Mononuclear cell (primary cell): Measurements from ENCODE around the gene JARID2. TPM values are rescaled to one million over a fixed set of nuclear protein-coding genes. Genes with fewer than 3 reads are reported as not detected.

Source experiments
- H3K27me3 ChIP-seq: 2 replicates; pipeline ENCODE4 v1.6.0; 2011; ENCODE audit warnings: low read length, control low read depth; ENCODE audit not compliant: insufficient read depth
- H3K4me1 ChIP-seq: 2 replicates; pipeline ENCODE4 v1.5.1; 2011; ENCODE audit warnings: mild to moderate bottlenecking, low read length, control low read depth; ENCODE audit not compliant: insufficient read depth
- H3K4me3 ChIP-seq: 2 replicates; pipeline ENCODE4 v1.5.1; 2011; ENCODE audit warnings: mild to moderate bottlenecking, low read length, moderate library complexity
- H3K9me3 ChIP-seq: 2 replicates; pipeline ENCODE4 v1.5.1; 2011; ENCODE audit warnings: low read depth, mild to moderate bottlenecking, control low read depth, low read length
- total RNA-seq: library from RNA; depleted of rRNA; stranded (reverse); fragments of >200 nt; gene quantifications from one replicate; pipeline ENCODE4 v1.2.3, GENCODE V29; 2012

Gene JARID2
- total RNA-seq, 1 donor = 74.8 TPM

DNA sequence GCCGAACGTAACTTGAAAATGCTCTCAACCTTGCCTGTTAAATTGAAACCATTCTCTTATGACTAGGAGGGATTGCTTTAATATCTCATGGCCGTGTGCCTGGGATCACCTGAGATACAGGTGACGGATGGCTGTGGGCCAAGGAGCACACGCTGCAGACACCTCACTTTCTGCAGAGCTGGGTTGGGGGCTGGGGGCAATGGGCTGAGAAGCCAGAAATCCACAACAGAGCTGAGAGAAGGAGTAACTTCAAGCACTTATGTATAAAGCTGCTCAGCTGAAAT, 246.1 kb downstream of the JARID2 start:
- H3K9me3 ChIP-seq = no peaks in the 10 kb centered on the region
- no peak overlapping the region for H3K4me3 ChIP-seq
- peaks cover 14% of the 10 kb centered on the region for H3K4me1 ChIP-seq
- H3K27me3 ChIP-seq = no peaks in the 10 kb centered on the region

DNA sequence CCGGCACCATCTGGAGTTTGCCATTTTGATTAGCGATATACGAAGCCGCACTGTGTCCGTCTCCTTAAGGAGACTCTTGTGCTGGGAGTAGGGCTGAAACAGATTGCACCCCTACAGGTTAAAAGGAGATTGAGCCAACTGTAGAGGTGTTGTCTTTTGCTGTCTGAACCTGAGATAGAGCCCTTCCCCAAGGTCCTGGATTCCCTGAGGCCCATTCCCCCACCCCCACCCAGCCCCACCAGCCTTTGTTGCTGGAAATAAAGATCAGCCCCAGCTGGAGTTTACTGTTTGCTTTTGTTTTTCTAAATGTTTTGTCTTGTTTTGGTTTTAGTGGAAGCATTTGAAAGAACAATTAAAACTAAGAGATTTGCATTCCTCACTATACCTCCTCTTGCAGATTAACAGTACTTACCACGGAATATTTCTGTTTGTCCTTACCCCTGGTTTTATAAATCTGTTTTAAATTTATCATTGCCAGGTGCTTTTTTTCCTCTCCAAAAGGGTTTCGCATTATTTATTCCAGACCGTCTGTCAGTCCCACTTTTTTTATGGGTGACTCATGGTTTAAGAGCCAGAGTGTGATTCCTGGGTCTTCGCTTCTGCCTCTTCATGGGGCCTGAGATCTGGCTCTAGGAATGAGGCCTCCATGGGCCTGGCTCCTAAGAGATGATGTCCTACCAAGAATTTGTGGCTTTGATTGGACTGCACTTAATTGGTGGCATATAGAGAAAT, 247.7 kb downstream of the JARID2 start:
- H3K4me1 ChIP-seq = peaks cover 16% of the 10 kb centered on the region
- H3K27me3 ChIP-seq = no peaks in the 10 kb centered on the region
- H3K4me3 ChIP-seq = no peak overlapping the region
- no peaks in the 10 kb centered on the region for H3K9me3 ChIP-seq

DNA sequence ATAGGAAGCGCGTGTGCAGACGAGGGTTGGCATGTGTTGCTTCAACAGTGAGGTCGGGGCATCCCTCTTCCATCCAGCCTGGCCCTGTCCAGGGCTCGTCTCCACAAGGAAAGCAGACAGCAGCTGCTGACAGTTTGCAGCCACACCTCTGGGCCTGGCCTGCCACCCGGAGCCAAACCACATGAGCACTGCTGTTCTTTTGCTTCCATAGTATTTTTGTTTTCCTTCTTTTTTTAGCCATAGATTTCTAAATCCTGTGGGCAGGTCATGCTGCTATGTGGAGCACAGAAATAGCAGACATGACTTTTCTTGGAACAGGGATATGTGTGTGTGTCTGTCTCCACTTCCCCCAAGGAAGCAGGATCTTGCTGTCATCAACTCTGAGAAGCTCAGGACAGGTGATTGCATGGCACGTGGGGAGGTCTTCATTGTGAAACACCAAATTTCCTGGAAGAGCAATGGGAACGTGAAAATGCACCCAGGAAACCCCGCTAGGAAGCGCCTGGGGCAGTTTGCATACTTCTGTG, 249.6 kb downstream of the JARID2 start:
- Histone ChIP-seq H3K9me3 (no peaks in the 10 kb centered on the region), H3K27me3 (no peaks in the 10 kb centered on the region), H3K4me1 (peaks cover 13% of the 10 kb centered on the region), H3K4me3 (no peak overlapping the region)

DNA sequence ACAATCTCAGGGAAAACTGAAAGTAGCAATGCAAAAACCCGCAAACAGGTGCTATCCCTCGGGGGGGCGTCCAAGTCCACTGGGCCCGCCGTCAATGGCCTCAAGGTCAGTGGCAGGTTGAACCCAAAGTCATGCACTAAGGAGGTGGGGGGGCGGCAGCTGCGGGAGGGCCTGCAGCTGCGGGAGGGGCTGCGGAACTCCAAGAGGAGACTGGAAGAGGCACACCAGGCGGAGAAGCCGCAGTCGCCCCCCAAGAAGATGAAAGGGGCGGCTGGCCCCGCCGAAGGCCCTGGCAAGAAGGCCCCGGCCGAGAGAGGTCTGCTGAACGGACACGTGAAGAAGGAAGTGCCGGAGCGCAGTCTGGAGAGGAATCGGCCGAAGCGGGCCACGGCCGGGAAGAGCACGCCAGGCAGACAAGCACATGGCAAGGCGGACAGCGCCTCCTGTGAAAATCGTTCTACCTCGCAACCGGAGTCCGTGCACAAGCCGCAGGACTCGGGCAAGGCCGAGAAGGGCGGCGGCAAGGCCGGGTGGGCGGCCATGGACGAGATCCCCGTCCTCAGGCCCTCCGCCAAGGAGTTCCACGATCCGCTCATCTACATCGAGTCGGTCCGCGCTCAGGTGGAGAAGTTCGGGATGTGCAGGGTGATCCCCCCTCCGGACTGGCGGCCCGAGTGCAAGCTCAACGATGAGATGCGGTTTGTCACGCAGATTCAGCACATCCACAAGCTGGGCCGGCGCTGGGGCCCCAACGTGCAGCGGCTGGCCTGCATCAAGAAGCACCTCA, 250.7 kb downstream of the JARID2 start:
- Histone ChIP-seq H3K4me3 (no peak overlapping the region), H3K27me3 (no peaks in the 10 kb centered on the region), H3K4me1 (peaks cover 5% of the 10 kb centered on the region), H3K9me3 (no peaks in the 10 kb centered on the region)

DNA sequence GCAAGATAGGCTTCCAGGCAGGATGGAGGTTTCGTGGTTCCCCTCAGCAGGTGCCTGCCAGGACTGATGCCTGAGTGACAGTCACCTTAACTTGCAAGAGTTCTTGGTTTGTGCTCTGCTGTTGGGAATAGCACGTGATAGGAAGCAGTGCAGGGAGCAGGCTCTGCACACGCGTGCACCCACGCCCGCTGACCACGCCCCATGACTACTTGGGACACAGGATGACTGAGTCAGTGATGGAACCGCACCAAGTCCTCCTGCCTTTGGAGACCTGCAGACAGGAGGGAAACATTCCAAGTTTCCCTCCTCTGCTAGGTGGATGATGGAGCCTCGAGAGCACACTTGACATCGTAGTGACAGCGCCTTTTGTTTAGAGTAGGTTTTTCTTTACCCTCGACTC, 252.8 kb downstream of the JARID2 start:
- Histone ChIP-seq H3K4me3 (no peak overlapping the region), H3K4me1 (peaks cover 3% of the 10 kb centered on the region), H3K9me3 (no peaks in the 10 kb centered on the region), H3K27me3 (no peaks in the 10 kb centered on the region)

DNA sequence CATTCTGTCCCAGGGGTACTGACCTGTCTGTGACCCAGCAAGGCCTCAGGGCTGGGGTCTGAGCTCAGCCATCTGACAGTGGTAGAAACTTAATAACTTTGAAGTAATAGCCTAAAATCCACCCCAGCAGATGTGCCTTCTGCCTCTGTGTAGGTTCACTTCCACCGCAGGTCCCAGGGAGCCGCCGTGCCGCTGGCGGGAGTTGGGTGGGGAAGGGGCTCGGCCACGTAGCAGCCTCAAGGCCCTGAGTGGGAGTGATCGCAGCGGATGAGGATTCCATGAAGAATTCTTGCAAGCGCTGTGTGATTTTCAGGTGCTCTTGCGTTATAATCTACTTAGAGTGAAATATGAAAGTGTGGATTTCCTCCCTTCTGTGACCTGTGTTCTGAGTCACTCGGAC, 253.3 kb downstream of the JARID2 start:
- Histone ChIP-seq H3K27me3 (no peaks in the 10 kb centered on the region), H3K4me1 (peaks cover 3% of the 10 kb centered on the region), H3K9me3 (no peaks in the 10 kb centered on the region), H3K4me3 (no peak overlapping the region)

DNA sequence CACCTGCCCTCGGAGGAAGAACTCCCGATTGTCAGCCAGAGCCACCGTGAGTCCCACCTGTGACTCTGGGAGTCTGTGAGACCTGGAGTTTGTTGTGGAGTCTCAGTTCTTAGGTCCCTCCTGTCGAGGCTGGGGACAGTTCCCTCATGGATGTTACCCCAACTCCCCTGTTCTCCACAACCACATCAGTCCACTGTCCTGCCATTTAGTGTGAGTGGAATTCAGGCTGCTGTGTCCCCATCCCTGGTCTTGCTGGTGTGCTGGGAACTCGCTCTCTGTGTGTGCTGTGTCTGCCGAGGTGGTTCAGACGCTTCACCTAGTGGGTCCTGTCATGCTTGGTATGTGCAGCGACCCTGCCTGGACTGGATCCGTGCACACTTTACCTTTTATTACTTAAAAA, 253.7 kb downstream of the JARID2 start:
- peaks cover 3% of the 10 kb centered on the region for H3K4me1 ChIP-seq
- H3K27me3 ChIP-seq = no peaks in the 10 kb centered on the region
- no peaks in the 10 kb centered on the region for H3K9me3 ChIP-seq
- no peak overlapping the region for H3K4me3 ChIP-seq

DNA sequence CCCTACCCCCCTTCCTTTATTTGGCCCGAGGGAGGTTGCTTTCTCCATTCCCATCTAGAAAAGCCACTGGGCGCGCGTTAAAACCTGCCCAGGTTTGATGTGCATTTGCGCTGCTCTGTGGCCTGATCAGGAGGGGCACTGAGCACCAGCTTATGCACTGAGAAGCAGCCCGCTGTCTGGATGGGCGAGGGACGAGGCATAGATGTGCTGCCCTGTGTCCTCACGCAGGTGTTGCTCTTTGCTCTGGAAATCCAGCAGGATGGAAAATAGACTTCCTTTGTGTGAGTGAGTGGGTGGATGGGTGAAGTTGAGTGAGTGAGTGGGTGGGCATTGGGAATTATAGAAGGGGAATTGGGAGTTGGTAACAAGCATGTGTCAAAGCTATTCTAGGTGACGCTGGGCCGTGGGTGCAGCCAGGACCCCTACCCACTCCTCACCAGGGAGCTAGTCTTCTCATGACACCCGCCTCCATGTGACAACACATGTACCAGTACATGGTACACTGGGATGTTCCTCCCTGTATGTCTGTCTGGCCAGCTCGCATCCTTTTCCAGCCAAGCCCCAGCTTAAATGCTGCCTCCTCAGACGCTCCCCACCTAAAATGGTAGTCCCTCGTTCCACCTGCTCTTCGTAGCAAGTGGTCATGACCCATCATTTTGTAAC, 254.3 kb downstream of the JARID2 start:
- no peaks in the 10 kb centered on the region for H3K9me3 ChIP-seq
- no peak overlapping the region for H3K4me3 ChIP-seq
- H3K27me3 ChIP-seq = no peaks in the 10 kb centered on the region
- peaks cover 3% of the 10 kb centered on the region for H3K4me1 ChIP-seq

DNA sequence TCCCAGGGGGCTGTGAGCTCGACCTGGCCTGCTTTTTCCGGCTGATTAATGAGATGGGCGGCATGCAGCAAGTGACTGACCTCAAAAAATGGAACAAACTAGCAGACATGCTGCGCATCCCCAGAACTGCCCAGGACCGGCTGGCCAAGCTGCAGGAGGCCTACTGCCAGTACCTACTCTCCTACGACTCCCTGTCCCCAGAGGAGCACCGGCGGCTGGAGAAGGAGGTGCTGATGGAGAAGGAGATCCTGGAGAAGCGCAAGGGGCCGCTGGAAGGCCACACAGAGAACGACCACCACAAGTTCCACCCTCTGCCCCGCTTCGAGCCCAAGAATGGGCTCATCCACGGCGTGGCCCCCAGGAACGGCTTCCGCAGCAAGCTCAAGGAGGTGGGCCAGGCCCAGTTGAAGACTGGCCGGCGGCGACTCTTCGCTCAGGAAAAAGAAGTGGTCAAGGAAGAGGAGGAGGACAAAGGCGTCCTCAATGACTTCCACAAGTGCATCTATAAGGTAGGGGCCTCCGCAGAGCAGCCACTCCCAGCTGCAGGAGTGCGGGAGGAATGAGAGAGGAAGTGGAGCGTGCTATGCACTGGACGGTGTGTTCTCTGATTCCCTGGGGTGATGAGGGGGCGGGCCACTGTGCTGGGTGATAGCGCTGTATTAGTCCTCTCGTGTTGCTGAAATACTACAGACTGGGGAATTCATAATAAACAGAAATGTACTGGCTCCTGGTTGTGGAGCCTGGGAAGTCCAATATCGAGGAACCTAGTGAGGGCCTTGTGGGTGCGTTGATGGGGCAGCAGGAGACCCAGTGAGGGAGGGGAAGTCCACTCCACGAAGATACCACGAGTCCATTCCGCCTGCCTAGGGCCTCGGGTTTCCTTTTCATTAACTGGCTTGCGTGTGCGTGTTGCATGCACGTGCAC, 255.3 kb downstream of the JARID2 start:
- H3K9me3 ChIP-seq = no peaks in the 10 kb centered on the region
- H3K4me3 ChIP-seq = no peak overlapping the region
- H3K4me1 ChIP-seq = peaks cover 3% of the 10 kb centered on the region
- H3K27me3 ChIP-seq = no peaks in the 10 kb centered on the region

DNA sequence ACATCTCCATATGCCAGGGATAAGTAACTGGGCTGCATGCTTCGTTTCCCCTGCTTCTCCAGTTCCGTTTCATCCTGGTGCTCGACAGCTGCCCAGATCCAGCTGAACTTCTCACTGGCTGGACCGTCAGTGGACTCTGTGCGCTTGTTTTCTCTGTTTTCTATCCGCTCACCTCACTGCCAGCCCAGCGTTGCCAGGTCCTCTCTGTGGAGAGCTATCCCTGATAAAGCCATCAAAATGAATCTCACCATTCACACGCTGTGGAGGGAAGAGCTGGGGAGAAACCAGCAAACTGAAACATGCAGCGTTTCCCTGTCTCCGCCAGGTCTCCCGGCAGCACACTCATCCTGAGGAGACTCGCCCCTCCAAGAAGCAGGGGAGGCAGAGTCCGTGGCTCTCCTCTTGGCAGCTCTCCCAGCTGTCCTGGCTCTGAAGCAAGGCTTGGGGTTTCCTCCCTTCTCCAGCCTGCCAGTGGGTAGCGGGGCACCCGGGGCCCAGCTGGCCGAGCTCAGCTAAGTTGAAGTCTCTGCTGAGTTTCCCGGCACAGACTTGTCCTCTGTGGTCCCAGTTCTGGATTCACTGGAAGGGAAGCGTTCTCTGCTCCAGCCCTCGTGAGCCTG, 256.1 kb downstream of the JARID2 start:
- no peaks in the 10 kb centered on the region for H3K27me3 ChIP-seq
- H3K9me3 ChIP-seq = no peaks in the 10 kb centered on the region
- no peak overlapping the region for H3K4me3 ChIP-seq
- H3K4me1 ChIP-seq = peaks cover 3% of the 10 kb centered on the region

DNA sequence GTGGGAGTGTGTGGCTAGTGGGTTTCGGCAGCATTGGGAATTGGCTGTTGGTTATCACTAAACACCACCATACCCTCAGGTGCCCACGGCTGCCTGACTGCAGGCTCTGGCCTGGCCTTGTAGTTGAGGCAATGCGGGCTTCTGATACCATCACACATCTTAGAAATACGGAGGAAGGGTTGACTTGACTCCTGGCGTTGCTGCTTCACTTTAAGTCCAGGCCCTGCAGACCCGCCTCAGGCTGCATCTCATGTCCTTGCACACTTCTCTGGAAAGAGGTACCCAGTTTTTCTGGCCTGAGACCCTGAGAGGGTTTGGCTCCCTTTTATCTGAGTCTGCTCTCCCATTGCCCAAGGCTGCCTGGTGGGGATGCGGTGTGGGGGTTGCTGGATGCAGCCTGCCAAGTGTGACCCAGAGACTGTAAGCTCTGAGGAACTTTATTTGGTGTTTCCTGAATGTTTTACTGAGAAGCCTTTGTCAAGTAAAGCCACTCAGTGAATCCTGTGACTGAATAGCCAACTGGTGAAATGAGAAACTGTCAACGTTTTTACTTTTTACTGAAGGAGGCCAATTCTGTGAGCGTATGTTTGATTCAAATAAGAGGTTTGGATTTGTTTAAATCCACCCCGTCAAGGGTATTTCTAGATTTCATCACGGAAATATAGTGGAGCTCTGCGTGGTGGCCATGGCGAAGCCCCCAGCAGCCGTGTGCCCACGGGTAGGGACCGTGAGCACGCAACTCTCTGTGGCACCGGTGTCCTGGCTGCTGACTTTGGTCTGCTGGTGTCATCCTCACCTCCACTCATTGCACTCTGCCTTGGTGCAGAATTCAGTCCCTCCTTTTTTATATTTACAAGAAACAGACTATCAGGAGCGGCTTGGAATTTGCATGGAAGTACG, 256.8 kb downstream of the JARID2 start:
- no peak overlapping the region for H3K4me3 ChIP-seq
- H3K27me3 ChIP-seq = no peaks in the 10 kb centered on the region
- H3K9me3 ChIP-seq = no peaks in the 10 kb centered on the region
- peaks cover 4% of the 10 kb centered on the region for H3K4me1 ChIP-seq

DNA sequence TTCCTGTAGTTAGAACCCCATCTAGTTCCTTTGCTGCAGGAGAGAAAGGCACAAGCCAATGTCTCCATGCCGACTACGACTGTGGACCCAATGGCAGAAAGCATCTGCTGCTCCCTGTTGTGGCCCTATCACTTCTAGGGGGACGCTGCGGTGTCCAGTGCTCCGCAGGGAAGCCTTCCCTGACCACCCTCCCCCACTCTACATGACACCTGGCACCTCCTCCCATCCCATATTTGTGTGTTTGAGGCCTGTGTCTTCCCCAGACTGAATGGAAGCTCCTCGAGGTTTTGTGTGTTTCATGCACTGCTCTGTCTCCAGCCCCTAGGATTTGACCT, 257.4 kb downstream of the JARID2 start:
- H3K27me3 ChIP-seq = no peaks in the 10 kb centered on the region
- H3K4me3 ChIP-seq = no peak overlapping the region
- no peaks in the 10 kb centered on the region for H3K9me3 ChIP-seq
- peaks cover 9% of the 10 kb centered on the region for H3K4me1 ChIP-seq

DNA sequence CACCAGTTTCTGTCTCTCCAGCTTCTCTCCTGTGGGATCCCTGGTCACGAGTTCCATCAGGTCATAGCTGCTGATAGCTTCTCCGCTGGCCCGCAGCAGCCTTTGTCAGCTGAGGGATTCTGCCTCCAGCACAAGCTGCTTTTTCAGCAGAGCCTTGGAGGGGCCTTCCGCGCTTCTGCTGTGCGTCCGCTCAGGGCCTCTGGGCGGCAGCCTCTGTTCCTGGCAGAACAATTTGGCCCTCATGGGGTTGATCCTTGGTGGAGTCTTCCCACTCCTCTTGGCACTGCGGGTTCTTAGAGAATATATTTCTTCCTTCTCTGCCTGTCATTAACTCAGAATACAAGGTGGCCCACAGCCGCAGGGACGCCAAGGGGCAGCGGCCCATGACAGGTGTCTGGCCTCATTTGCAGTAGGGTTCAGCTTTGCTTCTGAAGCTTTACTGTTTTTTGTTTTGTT, 258.2 kb downstream of the JARID2 start:
- Histone ChIP-seq H3K4me1 (peaks cover 13% of the 10 kb centered on the region), H3K9me3 (no peaks in the 10 kb centered on the region), H3K27me3 (no peaks in the 10 kb centered on the region), H3K4me3 (no peak overlapping the region)
